GM21825 (cell line): ENCODE results near the gene CERT1.

ENCODE experiments used
- ATAC-seq: cut with Tn5 transposase; IDR thresholded peaks from one replicate; pipeline ENCODE4 v1.9.1; 2021; ENCODE audit warnings: mild to moderate bottlenecking, moderate library complexity; ENCODE audit not compliant: unreplicated experiment

CERT1 gene

GRCh38 chr5:75475364-75475763, 36.1 kb downstream of the CERT1 start:
- no peak for ATAC-seq

DNA sequence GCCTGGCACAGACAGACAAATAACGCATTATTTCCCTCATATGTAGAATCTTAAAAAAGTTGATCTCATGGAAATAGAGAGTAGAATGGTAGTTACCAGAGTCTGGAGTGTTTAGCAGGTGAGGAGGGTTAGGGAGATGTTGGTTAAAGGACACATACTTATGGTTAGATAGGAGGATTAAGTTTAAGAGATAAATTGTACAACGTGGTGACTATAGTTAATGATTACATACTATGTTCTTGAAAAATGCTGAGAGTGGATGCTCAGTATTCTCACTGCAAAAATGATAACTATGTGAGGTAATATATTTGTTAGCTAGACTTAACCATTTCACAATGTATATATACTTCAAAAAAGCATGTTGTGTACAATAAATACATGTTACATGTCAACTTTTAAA, 38.0 kb downstream of the CERT1 start:
- ATAC-seq: no peak

- ATAC-seq: no peak
Measured at GRCh38 chr5:75472973-75473372, 38.5 kb downstream of the CERT1 start.

- no peak for ATAC-seq
Measured at GRCh38 chr5:75471193-75471592, 40.2 kb downstream of the CERT1 start.

DNA sequence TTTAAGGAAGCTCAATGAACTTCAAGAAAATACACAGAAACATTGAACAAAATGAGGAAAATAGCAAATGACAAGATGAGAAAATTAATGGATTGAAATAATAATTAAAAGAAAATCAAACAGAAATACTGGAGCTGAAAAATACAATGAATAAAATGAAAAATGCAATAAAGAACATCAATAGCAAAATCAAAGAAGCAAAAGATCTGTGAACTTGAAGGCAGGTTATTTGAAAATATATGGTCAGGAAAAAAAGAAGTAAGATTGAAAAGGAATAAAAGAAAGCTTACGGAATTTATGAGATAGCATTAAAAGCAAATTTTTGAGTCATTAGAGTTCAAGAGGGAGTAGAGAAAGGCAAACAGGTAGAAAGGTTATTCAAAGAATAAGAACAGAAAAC, 42.4 kb downstream of the CERT1 start:
- ATAC-seq: no peak

DNA sequence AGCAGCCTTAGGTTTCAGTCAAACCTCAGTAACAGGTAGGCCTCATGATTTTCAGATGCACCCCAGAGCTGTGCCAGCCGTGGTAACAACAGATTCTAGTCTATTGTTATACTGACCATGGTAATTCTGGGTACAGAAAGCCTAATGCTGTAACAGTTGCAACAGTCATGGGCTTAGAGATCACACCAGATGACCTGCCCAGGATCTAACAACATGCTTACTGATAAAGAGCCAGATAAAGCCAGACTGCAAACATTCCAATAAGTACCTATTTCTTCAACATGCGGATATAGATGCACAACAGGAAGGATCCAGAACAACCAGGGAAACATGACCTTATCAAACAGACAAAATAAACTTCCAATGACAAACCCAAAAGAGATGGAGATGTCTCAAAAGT, 42.8 kb downstream of the CERT1 start:
- no peak for ATAC-seq

- no peak for ATAC-seq
Measured at GRCh38 chr5:75466006-75466716, 45.3 kb downstream of the CERT1 start.

GRCh38 chr5:75465480-75465879, 45.9 kb downstream of the CERT1 start:
- ATAC-seq: no peak

DNA sequence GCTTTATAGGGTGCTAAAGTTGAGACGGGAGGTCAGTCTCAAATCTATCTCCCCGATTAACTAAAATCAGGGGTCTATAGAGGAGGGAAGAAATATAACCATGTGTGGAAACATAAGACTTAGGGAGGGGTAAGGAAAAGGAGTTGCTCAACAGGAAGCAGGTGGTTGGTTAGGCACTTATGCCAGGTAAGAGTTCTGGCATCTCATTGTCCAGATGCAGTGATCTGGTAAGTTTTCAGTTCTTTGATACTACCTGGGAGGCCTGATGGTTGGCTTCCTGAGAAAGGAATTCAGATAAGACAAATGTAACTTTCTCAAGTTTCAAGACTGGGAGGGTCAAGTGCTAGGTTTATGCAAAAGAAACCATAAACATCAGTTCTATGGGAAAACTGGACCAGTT, 47.7 kb downstream of the CERT1 start:
- ATAC-seq: no peak

DNA sequence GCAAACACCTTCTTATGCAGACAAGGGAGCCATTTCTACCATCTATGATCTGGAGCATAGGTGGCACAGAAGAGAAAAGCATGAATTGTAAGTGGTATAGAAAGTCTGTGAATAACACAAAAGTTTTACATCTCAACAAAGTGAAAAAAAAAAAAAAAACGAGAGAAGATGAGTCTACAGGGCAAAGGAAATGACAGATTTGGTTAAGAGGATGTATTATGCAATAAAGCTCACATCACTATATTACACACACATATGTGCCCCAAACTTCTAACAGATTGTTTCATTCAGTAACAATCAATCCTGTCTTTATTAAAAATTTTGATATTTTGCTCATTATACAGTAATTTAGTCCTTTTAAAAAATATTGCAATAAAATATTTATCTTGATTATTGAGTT, 49.8 kb downstream of the CERT1 start:
- ATAC-seq: no peak

DNA sequence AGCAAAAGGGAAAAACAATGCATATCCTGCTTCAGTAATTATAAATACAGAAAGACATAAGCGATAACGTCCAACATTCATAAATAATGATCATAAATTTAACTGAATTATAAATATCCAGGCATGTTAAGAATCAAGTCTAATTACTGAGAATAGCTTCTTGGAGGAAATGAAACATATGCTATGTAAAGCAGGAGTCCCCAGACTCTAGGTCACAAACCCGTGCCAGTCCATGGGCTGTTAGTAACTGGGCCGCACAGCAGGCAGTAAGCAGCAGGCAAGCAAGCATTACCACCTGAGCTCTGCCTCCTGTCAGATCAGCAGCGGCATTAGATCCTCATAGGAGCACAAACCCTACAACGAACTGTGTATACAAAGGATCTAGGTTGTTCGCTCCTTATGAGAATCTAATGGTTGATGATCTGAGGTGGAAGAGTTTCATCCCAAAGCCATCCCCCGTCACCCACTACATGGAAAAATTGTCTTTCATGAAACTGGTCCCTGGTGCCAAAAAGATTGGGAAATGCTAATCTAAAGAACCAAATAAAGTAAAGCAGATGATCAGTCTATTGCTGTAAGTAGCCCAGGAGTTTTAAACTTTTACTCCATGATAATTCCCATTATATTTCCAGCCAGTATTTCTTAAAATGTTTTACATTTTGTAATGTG, 50.4 kb downstream of the CERT1 start:
- peak; percentile 88 for ATAC-seq

- ATAC-seq: peak; percentile 10
Measured at GRCh38 chr5:75460532-75460931, 50.9 kb downstream of the CERT1 start.

- no peak for ATAC-seq
Measured at GRCh38 chr5:75457691-75458090, 53.7 kb downstream of the CERT1 start.

GRCh38 chr5:75457161-75457560, 54.3 kb downstream of the CERT1 start:
- ATAC-seq: no peak

GRCh38 chr5:75450069-75450468, 61.4 kb downstream of the CERT1 start:
- ATAC-seq: no peak

DNA sequence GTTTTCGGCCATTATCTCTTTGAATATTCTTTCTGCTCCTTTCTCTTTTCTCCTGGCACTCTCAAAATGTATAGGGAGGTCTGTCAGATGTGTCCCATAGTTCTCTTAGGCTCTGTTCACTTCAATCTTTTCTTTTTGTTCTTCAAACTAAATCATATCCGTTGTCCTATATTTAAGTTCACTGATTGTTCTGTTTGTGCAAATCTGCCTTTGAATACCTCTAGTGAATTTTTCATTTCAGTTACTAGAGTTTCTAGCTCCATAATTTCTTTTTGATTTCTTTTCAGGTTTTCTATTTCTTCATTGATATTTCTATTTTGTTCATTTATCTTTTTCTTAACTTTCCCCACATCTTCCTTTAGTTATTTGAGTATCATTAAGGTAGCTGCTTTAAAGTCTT, 65.4 kb downstream of the CERT1 start:
- ATAC-seq: no peak

GRCh38 chr5:75441560-75441959, 69.9 kb downstream of the CERT1 start:
- no peak for ATAC-seq

GRCh38 chr5:75439276-75439675, 72.2 kb downstream of the CERT1 start:
- no peak for ATAC-seq

- ATAC-seq: no peak
Measured at GRCh38 chr5:75438722-75439121, 72.7 kb downstream of the CERT1 start.

- ATAC-seq: no peak
Measured at GRCh38 chr5:75435096-75435495, 76.3 kb downstream of the CERT1 start.

GRCh38 chr5:75433814-75434506, 77.5 kb downstream of the CERT1 start:
- ATAC-seq: no peak

- no peak for ATAC-seq
Measured at GRCh38 chr5:75414241-75414640, 97.2 kb downstream of the CERT1 start.
